MM.1S (cell line): ENCODE measurements around the gene SLC2A11.

Source experiments
- DNase-seq: peaks from one replicate; pipeline ENCODE4 v3.0.0-alpha.2; 2015
- H2AFZ ChIP-seq: fragments of 300-600 bp; sonication (generic); 2 replicates; pipeline ENCODE4 v1.6.0; 2016; ENCODE audit warnings: antibody characterized with exemption, low read length
- H3F3A ChIP-seq: fragments of 300-600 bp; sonication (generic); 2 replicates; pipeline ENCODE4 v1.6.1; 2016; ENCODE audit warnings: mild to moderate bottlenecking, antibody characterized with exemption, low read length, moderate library complexity, mixed read lengths; ENCODE audit not compliant: insufficient read depth
- H3K27ac ChIP-seq: fragments of 300-600 bp; sonication (generic); 2 replicates; pipeline ENCODE4 v1.5.1; 2016; ENCODE audit warnings: mild to moderate bottlenecking, low read length
- H3K27me3 ChIP-seq: fragments of 300-600 bp; sonication (generic); replicated peaks from 2 replicates; pipeline ENCODE4 v1.6.0; 2016; ENCODE audit warnings: low read length; ENCODE audit not compliant: insufficient read depth
- H3K36me3 ChIP-seq: fragments of 300-600 bp; sonication (generic); replicated peaks from 2 replicates; pipeline ENCODE4 v1.6.1; 2016; ENCODE audit warnings: mild to moderate bottlenecking, low read length, mixed read lengths; ENCODE audit not compliant: insufficient read depth
- H3K4me1 ChIP-seq: fragments of 300-600 bp; sonication (generic); 2 replicates; pipeline ENCODE4 v1.6.1; 2016; ENCODE audit warnings: low read length, mixed read lengths
- H3K4me2 ChIP-seq: fragments of 300-600 bp; sonication (generic); 2 replicates; pipeline ENCODE4 v1.6.0; 2016; ENCODE audit warnings: low read depth, low read length
- H3K4me3 ChIP-seq: fragments of 300-600 bp; sonication (generic); 2 replicates; pipeline ENCODE4 v1.5.1; 2016; ENCODE audit warnings: low read length, mixed read lengths
- H3K79me2 ChIP-seq: fragments of 300-600 bp; sonication (generic); 2 replicates; pipeline ENCODE4 v1.6.1; 2016; ENCODE audit warnings: mixed run types, low read length, mixed read lengths
- H3K9ac ChIP-seq: fragments of 300-600 bp; sonication (generic); 2 replicates; pipeline ENCODE4 v1.6.1; 2016; ENCODE audit warnings: low read length, mixed read lengths
- H3K9me2 ChIP-seq: fragments of 300-600 bp; sonication (generic); replicated peaks from 2 replicates; pipeline ENCODE4 v1.6.1; 2016; ENCODE audit warnings: mild to moderate bottlenecking, low read length, mixed read lengths; ENCODE audit not compliant: insufficient read depth
- H3K9me3 ChIP-seq: fragments of 300-600 bp; sonication (generic); replicated peaks from 2 replicates; pipeline ENCODE4 v1.6.1; 2016; ENCODE audit warnings: mild to moderate bottlenecking, low read length, mixed read lengths; ENCODE audit not compliant: insufficient read depth
- H4K20me1 ChIP-seq: fragments of 300-600 bp; sonication (generic); 2 replicates; pipeline ENCODE4 v1.6.1; 2016; ENCODE audit warnings: mild to moderate bottlenecking, low read length, moderate library complexity, mixed read lengths; ENCODE audit not compliant: insufficient read depth
- CTCF ChIP-seq: fragments of 300-600 bp; sonication (generic); IDR thresholded peaks from 2 replicates; pipeline ENCODE4 v1.5.1; 2016; ENCODE audit warnings: antibody characterized with exemption, low read length, mixed read lengths
- EZH2 ChIP-seq: fragments of 300-600 bp; sonication (generic); optimal IDR thresholded peaks from 2 replicates; pipeline ENCODE3; 2017; ENCODE audit warnings: low read depth, mild to moderate bottlenecking, antibody characterized with exemption, low read length, mixed read lengths
- EZH2phosphoT487 ChIP-seq: fragments of 300-600 bp; sonication (generic); IDR thresholded peaks from 2 replicates; pipeline ENCODE4 v1.6.1; 2018; ENCODE audit warnings: antibody characterized with exemption, low read length

The SLC2A11 gene

GRCh38 chr22:23847991-23848864 lies 9.4 kb upstream of the SLC2A11 start:
- Histone ChIP-seq H3K4me2 (peak overlapping the region; percentile 100), H2AFZ (no peak overlapping the region), H3F3A (peaks cover 57% of the 10 kb centered on the region), H3K27ac (peak overlapping the region; percentile 100), H3K9ac (peak overlapping the region; percentile 99), H3K9me2 (no peaks in the 10 kb centered on the region), H4K20me1 (no peaks in the 10 kb centered on the region), H3K79me2 (peaks cover 15% of the 10 kb centered on the region), H3K36me3 (no peaks in the 10 kb centered on the region), H3K9me3 (no peaks in the 10 kb centered on the region), H3K4me3 (peak overlapping the region; percentile 15; the same call in 1 of the 2 replicates), H3K27me3 (no peaks in the 10 kb centered on the region), H3K4me1 (peaks cover 53% of the 10 kb centered on the region)
- no peak; the same call in 1 of the 2 replicates for TF ChIP-seq CTCF
- no peak for TF ChIP-seq EZH2
- peak; percentile 83 for DNase-seq

DNA sequence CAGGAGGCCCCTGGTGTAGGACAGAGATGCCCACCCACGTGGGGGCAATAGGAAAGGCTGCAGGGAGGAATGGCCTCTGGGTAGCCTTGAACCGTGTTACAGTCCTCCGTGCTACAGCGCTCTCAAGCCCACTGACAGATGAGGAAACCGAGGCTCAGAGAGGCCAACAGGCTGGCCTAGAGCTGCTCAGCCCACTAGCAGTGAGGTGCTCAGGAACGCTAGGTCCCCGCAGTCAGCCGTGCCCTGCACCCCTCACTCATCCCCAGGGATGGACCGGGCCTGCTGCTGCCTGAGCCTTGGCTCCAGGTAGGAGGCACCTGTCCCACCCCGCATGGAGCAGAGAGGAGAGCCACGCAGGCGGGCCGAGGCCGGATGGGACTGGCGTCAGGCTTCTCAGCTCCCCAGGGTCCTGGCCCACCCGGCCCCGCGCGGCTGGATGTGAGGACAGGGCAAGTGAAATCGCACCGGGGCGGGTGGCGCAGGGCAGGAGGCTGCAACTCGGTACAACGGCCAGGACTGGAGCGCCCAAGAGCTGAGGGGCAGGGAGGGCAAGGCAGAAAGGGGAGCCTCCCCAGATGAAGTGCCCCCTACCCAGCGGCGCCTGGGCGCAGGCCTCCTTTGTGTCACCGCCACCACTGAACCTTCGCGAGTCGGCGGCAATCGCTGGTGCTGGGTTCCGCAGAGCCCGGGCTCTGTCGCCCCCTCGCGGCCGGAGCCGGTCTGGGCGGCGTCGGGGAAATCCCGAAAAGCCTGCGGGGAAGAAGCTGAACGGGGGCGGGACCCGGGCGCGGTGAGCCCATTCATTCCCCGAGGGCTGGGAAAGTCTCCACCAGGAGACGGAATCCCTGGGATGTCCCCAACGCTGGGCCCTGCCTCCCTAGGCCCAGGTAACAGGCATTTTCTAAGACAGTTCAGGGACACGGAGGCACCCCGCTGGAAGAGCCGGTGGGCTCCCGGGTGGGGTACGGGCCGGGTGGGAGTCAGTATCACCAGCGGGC lies 8.4 kb upstream of the SLC2A11 start:
- Histone ChIP-seq H3K27me3 (no peaks in the 10 kb centered on the region), H3F3A (peaks cover 48% of the 10 kb centered on the region), H3K4me1 (peaks cover 47% of the 10 kb centered on the region), H3K4me2 (peak overlapping the region; percentile 100), H3K79me2 (peaks cover 15% of the 10 kb centered on the region), H3K9me3 (no peaks in the 10 kb centered on the region), H3K9me2 (no peaks in the 10 kb centered on the region), H3K9ac (no peak overlapping the region), H3K27ac (peak overlapping the region; percentile 100; the same call in 1 of the 2 replicates), H3K4me3 (peak overlapping the region; percentile 51; the same call in 1 of the 2 replicates), H2AFZ (peak overlapping the region; percentile 63), H3K36me3 (no peaks in the 10 kb centered on the region), H4K20me1 (no peaks in the 10 kb centered on the region)
- peak; percentile 88 for TF ChIP-seq CTCF
- TF ChIP-seq EZH2, result no peak
- DNase-seq, result peak; percentile 81

GRCh38 chr22:23850136-23850611 lies 7.5 kb upstream of the SLC2A11 start:
- no peak for TF ChIP-seq EZH2phosphoT487
- TF ChIP-seq CTCF, result no peak
- no peak for TF ChIP-seq EZH2
- Histone ChIP-seq H3K36me3 (no peaks in the 10 kb centered on the region), H3K27me3 (no peaks in the 10 kb centered on the region), H3K4me2 (no peak overlapping the region), H3K9me2 (no peaks in the 10 kb centered on the region), H2AFZ (no peak overlapping the region), H3K9ac (no peak overlapping the region), H3K4me1 (peaks cover 41% of the 10 kb centered on the region), H3K27ac (no peak overlapping the region), H4K20me1 (no peaks in the 10 kb centered on the region), H3K4me3 (no peak overlapping the region), H3F3A (peaks cover 40% of the 10 kb centered on the region), H3K9me3 (no peaks in the 10 kb centered on the region), H3K79me2 (peaks cover 11% of the 10 kb centered on the region)
- peak; percentile 3 for DNase-seq
